DMS79 treated with DMSO at 0.1 percent for 48 hours (cell line): ENCODE data around the gene CSPG4.
A peak's percentile ranks its signal among the peaks of the same experiment; 100 is the strongest.
"Not testable (repeated sequence)": the region's sequence is repeated elsewhere in the genome, so short reads cannot be mapped to it uniquely, and the experiment has no call there.

Source experiments
- DNase-seq: peaks from one replicate; lab custom pipeline; 2025; lab: John Stamatoyannopoulos, UW

CSPG4 gene

GRCh38 chr15:75723847-75724660, 11.4 kb upstream of the CSPG4 start:
- DNase-seq = peak; percentile 7

GRCh38 chr15:75723171-75723846, 10.7 kb upstream of the CSPG4 start:
- DNase-seq = peak; percentile 0

GRCh38 chr15:75721923-75722870, 9.5 kb upstream of the CSPG4 start:
- DNase-seq = no peak

GRCh38 chr15:75721480-75721922, 8.9 kb upstream of the CSPG4 start:
- DNase-seq = no peak

GRCh38 chr15:75720787-75721479, 8.3 kb upstream of the CSPG4 start:
- peak; percentile 24 for DNase-seq

- no peak for DNase-seq
These were observed 7.6 kb upstream of the CSPG4 start for GRCh38 chr15:75720297-75720696.

- DNase-seq = no peak
These were observed 5.7 kb upstream of the CSPG4 start for GRCh38 chr15:75718328-75718727.

- DNase-seq = not testable (repeated sequence)
These were observed 4.4 kb upstream of the CSPG4 start for GRCh38 chr15:75717001-75717400.

- not testable (repeated sequence) for DNase-seq
These were observed 3.8 kb upstream of the CSPG4 start for GRCh38 chr15:75716249-75716950.

- DNase-seq = not testable (repeated sequence)
These were observed 2.7 kb upstream of the CSPG4 start for GRCh38 chr15:75715312-75715832.

GRCh38 chr15:75714195-75714594, 1.5 kb upstream of the CSPG4 start:
- no peak for DNase-seq

- DNase-seq = peak; percentile 38
These were observed 769 bp upstream of the CSPG4 start for GRCh38 chr15:75713338-75713895.

- DNase-seq = not testable (repeated sequence)
These were observed 1.2 kb downstream of the CSPG4 start for GRCh38 chr15:75711495-75711894.

- not testable (repeated sequence) for DNase-seq
These were observed 1.8 kb downstream of the CSPG4 start for GRCh38 chr15:75710874-75711273.

GRCh38 chr15:75709458-75709857, 3.2 kb downstream of the CSPG4 start:
- DNase-seq = not testable (repeated sequence)

- DNase-seq = no peak
These were observed 6.0 kb downstream of the CSPG4 start for GRCh38 chr15:75706682-75706954.

- no peak for DNase-seq
These were observed 6.6 kb downstream of the CSPG4 start for GRCh38 chr15:75705854-75706681.

- not testable (repeated sequence) for DNase-seq
These were observed 7.3 kb downstream of the CSPG4 start for GRCh38 chr15:75705375-75705774.

- DNase-seq = no peak
These were observed 8.0 kb downstream of the CSPG4 start for GRCh38 chr15:75704618-75705017.

GRCh38 chr15:75704263-75704615, 8.4 kb downstream of the CSPG4 start:
- no peak for DNase-seq
